Measurements from ENCODE around the gene APBB3.

DNA sequence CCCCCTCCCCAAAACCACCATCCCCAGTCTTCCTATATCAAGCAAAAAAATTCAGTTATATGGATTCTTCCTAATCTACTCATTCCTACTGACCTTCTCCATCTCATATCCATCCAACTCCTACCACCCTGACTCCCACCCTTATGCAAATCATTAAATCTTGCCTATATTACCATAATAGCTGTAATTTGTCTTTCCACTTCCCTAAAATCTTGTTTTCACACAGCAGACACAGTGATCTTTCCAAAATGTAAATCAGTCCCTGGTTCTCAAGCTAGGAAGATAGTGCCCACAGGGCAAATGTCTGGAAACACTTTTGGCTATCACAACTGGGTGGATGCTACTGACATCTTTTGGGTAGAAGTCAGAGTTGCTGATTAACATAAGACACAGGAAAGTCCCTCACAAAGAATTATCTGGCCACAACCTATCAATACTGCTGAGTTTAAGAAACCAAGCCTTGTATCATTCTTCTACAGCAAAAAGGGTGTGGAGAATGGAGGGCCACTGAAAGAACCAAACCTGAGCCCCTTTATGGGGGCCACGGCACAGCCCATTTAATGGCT is 8.6 kb downstream of the APBB3 start:
- TF ChIP-seq, protein P1, sequence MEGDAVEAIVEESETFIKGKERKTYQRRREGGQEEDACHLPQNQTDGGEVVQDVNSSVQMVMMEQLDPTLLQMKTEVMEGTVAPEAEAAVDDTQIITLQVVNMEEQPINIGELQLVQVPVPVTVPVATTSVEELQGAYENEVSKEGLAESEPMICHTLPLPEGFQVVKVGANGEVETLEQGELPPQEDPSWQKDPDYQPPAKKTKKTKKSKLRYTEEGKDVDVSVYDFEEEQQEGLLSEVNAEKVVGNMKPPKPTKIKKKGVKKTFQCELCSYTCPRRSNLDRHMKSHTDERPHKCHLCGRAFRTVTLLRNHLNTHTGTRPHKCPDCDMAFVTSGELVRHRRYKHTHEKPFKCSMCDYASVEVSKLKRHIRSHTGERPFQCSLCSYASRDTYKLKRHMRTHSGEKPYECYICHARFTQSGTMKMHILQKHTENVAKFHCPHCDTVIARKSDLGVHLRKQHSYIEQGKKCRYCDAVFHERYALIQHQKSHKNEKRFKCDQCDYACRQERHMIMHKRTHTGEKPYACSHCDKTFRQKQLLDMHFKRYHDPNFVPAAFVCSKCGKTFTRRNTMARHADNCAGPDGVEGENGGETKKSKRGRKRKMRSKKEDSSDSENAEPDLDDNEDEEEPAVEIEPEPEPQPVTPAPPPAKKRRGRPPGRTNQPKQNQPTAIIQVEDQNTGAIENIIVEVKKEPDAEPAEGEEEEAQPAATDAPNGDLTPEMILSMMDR (IDR thresholded peaks at IDR 0.05; ENCODE audit: borderline replicate concordance, extremely low read depth, low read length, poor library complexity, severe bottlenecking) = no peak
- no peak for TF ChIP-seq EZH2 (IDR thresholded peaks at IDR 0.05; ENCODE audit: borderline replicate concordance, low read depth, low read length, severe bottlenecking)
